HG03108 (cell line): ENCODE results near the gene GPRIN1.
"Not testable (repeated sequence)": the region's sequence is repeated elsewhere in the genome, so short reads cannot be mapped to it uniquely, and the experiment has no call there.

Source experiments
- ATAC-seq: cut with Tn5 transposase; IDR thresholded peaks from one replicate; pipeline ENCODE4 v1.9.1; 2021; ENCODE audit warnings: moderate library complexity; ENCODE audit not compliant: unreplicated experiment

GPRIN1 gene

GRCh38 chr5:176575488-176576422 lies 34.2 kb downstream of the GPRIN1 start:
- ATAC-seq, result no peak

- no peak for ATAC-seq
These were observed 34.9 kb downstream of the GPRIN1 start for GRCh38 chr5:176575066-176575465.

- ATAC-seq, result no peak
These were observed 35.7 kb downstream of the GPRIN1 start for GRCh38 chr5:176574297-176574591.

GRCh38 chr5:176573564-176574296 lies 36.2 kb downstream of the GPRIN1 start:
- ATAC-seq, result no peak

- no peak for ATAC-seq
These were observed 39.9 kb downstream of the GPRIN1 start for GRCh38 chr5:176570044-176570443.

- no peak for ATAC-seq
These were observed 41.3 kb downstream of the GPRIN1 start for GRCh38 chr5:176568657-176569056.

GRCh38 chr5:176565760-176566288 lies 44.1 kb downstream of the GPRIN1 start:
- ATAC-seq, result no peak

GRCh38 chr5:176564002-176564401 lies 46.0 kb downstream of the GPRIN1 start:
- ATAC-seq, result no peak

- ATAC-seq, result no peak
These were observed 47.8 kb downstream of the GPRIN1 start for GRCh38 chr5:176562189-176562588.

GRCh38 chr5:176561259-176561658 lies 48.7 kb downstream of the GPRIN1 start:
- ATAC-seq, result no peak

- ATAC-seq, result no peak
These were observed 49.6 kb downstream of the GPRIN1 start for GRCh38 chr5:176560364-176560763.

GRCh38 chr5:176559683-176560082 lies 50.3 kb downstream of the GPRIN1 start:
- no peak for ATAC-seq

- no peak for ATAC-seq
These were observed 52.1 kb downstream of the GPRIN1 start for GRCh38 chr5:176557846-176558245.

- ATAC-seq, result no peak
These were observed 56.5 kb downstream of the GPRIN1 start for GRCh38 chr5:176553260-176554085.

- ATAC-seq, result no peak
These were observed 57.6 kb downstream of the GPRIN1 start for GRCh38 chr5:176552332-176552869.

- not testable (repeated sequence) for ATAC-seq
These were observed 59.0 kb downstream of the GPRIN1 start for GRCh38 chr5:176550937-176551336.

- no peak for ATAC-seq
These were observed 59.6 kb downstream of the GPRIN1 start for GRCh38 chr5:176550275-176550831.

GRCh38 chr5:176549871-176550270 lies 60.1 kb downstream of the GPRIN1 start:
- no peak for ATAC-seq

GRCh38 chr5:176548967-176549444 lies 61.0 kb downstream of the GPRIN1 start, which contains the start of gene CDHR2:
CDHR2 (plus strand) TSS chr5:176549342; CDS start chr5:176565353, 16,011 bp downstream.
- no peak for ATAC-seq

GRCh38 chr5:176547802-176548201 lies 62.2 kb downstream of the GPRIN1 start:
- ATAC-seq, result no peak
